Measurements from ENCODE around the gene NETO2.
"Not testable (repeated sequence)": the region's sequence is repeated elsewhere in the genome, so short reads cannot be mapped to it uniquely, and the experiment has no call there.

NETO2 gene

DNA sequence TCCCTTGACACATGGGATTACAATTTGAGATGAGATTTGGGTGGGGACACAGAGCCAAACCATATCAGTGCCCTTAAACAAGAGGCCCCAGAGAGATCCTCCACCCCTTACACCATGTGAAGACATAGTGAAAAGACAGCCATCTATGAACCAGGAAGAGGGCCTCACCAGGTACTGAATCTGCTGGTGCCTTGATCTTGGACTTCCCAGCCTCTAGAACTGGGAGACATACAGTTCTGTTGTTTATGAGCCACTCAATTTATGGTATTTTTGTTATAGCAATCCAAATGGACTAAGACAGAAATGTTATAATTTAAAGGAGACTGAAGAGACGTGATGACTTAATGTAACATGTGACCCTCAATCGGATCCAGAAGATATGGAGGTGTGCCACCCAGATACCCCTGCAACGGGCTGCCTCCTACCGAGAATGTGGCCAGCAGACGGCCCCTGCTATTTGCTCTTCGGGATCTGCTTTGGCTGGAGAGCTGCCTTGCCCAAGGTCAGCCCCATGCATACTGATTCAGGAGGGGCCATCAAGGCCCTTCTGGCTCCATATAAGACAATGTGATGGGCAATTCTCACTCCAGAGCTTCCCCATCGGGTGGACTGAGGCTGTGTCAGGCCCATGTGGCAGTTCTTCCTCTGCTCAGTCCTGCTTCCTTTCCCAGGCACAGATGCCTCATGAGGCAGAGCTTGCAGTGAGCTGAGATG, 80.6 kb downstream of the NETO2 start:
- DNase-seq: no peak

DNA sequence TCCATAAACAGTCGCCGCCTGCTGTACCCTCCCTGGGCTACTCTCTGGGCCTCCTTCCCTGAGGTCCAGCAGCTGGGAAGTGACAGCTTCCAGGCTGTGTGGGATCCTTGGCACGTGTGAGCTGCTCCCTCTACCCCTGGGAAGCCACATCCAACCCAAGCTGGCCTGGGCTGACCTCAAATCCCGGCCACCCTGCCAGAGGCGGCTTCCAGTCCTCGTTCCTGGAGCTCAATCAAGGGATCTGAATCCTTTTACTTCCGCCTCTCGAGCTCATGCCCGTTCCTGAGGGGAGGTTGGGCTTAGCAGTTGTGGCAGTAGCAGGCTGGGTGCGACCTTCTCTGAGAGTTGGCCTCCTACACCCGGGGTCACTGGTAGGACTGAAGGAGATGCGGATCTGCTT, 82.5 kb downstream of the NETO2 start:
- DNase-seq: no peak

DNA sequence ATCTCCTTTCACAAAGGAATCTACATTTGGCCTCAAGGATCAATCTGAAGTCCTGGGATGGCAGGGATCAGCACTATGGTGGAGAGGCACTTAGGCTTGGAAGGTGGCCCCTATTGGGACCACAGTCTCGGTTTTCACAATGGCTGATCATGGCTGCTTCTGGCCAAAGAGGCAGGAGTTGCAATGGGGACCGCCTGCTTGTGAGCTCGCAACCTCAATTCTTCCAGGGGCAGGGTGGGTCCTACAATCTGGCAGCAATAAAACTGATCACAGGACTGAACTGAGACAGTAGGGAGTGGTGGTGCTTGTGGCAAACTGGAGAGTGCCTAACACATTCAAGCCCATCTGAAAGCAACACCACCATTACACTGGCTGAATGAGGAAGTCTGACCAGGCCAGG, 83.1 kb downstream of the NETO2 start:
- DNase-seq: no peak

DNA sequence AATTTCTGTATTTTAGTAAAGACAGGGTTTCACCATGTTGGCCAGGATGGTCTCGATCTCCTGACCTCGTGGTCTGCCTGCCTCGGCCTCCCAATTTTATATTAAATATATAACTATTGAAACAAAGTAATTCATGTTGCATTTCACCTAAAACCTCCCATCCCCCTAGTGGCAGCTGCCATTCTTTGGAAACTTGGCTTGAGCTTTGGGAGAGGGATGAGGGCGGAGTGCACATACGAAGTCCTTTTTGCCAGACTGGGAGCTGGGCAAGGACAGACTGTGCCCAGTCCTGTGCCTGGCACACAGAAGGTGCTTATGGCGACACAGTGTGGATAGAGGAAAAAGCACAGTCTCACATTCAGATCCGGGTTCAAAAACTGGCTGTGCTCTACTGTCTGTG, 83.8 kb downstream of the NETO2 start:
- DNase-seq: no peak

DNA sequence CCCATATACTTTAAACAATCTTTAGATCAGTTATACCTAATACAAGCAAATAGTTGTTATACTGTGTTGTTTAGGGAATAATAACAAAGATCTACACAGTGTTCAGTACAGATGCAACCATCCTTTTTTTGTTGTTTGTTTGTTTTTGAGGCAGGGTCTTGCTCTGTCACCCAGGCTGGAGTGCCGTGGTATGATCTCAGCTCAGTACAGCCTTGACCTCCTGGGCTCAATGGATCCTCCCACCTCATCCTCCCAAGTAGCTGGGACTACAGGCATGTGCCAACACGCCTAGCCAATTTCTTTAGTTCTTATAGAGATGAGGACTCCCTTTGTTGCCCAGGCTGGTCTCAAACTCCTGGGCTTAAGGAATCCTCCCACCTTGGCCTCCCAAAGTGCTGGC, 84.6 kb downstream of the NETO2 start:
- not testable (repeated sequence) for DNase-seq

DNA sequence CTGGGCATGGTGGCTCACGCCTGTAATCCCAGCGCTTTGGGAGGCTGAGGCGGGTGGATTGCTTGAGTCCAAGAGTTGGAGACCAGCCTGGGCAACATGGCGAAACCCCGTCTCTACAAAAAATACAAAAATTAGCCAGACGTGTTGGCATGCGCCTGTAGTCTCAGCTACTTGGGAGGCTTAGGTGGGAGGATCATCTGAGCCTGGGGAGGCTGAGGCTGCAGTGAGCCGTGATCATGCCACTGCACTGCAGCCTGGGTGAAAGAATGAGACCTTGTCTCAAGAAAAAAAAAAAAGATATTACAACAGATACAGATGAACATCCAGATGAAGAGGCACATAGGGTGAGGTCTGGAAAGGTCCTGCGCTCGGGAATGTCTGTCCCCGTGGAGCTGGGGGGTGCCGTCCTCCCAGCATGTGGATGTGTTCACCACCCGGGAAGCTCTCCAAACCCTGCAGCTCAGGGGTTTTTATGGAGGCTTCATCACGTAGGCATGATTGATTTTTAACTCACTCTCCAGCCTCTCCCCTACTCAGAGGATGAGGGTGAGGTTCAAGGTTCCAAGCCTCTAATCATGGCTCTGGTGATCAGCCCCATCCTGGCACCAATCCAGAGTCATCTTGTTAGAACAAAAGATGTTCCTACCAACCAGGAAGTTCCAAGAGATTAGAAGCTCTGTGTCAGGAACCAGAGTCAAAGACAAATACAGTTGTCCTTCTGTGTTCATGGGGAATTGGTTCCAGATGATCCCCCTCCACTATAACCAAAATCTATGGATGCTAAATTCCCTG, 85.3 kb downstream of the NETO2 start:
- DNase-seq: no peak

DNA sequence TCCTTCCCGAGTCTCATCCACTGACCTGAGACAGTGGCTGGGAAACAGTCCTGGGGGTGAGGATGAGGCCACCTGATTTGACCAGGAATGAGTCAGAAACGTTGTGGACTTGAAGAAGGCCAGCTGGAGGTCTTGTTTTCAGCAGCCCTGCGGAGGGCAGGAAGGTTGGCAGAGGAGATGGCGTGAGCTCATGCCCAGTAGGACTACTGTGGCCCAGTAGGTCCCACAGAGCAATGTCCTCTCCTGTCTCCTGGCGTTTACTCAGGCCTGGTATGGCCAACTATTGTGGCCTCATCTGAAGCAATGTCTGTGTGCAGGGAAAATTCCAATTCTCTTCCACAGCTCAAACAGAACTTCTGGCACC, 86.1 kb downstream of the NETO2 start:
- no peak for DNase-seq

DNA sequence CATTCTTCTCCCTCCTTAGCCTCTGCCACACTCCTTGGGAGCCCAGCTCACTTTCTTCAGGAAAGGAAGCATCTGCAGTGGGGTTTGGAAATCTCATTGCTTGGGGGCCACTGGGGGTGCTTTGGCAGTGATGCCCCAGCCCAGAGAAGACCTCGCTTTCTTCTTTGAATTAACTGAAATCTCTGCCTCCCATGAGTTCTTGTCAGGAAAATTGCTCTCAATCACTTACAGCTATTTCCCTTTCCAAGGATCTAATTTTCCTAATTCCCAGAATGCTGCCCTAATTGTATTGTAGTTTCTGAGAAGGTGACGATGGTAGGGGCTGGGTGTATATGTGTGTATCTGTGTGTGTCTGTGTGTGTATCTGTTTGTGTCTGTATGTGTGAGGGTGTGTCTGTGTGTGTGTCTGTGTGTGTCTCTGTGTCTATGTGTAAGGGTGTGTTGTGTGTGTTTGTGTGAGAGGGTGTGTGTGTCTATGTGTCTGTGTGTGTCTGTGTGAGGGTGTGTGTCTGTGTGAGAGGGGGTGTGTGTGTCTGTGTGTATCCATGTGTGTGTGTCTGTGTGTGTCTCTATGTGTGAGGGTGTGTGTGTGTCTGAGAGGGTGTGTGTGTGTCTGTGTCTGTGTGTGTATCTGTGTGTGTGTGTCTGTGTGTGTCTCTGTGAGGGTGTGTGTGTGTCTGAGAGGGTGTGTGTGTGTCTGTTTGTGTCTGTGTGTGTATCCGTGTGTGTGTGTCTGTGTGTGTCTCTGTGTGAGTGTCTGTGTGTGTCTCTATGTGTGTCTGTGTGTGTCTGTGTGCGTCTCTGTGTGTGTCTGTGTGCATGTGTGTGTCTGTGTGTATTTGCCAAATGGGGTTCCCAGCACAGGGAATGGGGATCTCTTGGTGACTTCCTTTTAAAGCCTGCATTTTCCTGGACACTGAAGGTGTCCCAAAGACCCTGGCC, 86.8 kb downstream of the NETO2 start:
- no peak for DNase-seq

DNA sequence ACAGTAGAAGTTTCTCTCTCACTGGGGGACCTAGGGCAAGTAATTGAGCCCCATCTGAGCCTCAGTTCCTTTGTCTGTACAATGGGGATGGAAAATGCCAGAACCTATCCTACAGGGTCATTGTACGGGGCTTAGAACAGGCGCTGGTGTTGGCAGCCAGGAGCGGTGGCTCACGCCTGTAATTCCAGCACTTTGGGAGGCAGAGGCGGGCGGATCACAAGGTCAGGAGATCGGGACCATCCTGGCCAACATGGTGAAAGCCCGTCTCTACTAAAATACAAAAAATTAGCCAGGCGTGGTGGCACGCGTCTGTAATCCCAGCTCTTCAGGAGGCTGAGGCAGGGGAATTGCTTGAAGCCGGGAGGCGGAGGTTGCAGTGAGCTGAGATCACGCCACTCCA, 87.7 kb downstream of the NETO2 start:
- not testable (repeated sequence) for DNase-seq

DNA sequence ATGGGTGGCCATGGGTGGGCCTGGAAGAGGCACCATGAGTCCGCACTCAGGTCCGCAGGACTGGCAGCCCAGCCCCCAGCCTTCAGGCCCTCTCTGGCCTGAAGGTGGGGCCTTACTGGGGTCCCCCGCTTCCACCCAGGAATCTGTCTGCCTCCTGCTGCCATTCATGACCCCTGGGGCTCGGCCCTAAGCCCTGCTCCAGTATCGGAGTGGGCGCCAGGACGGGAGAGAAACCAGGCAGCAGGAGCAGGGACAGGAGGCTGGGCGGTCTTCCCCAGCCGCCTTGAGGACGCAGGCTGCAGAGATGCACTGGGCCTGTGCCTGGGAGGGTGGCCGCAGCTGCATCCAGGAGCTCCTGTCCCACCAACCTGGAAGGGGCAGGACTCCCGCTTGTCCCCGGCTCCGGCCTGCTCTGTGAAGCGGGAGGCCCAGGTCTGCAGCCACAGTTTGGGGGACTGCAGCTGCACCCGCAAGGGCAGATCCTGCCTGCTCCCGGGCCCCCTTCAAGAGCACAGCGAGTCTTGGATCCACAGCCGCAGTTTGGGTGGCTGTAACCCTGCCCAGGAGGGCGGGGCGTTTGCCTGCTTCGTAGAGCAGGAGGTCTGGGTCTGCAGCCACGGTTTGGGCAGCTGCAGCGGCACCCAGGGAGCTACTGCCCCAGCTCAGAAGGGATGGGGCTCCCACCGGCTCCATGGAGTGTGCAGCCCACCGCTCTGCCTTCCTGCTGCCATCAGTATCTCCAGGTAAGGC, 88.4 kb downstream of the NETO2 start:
- DNase-seq: no peak

DNA sequence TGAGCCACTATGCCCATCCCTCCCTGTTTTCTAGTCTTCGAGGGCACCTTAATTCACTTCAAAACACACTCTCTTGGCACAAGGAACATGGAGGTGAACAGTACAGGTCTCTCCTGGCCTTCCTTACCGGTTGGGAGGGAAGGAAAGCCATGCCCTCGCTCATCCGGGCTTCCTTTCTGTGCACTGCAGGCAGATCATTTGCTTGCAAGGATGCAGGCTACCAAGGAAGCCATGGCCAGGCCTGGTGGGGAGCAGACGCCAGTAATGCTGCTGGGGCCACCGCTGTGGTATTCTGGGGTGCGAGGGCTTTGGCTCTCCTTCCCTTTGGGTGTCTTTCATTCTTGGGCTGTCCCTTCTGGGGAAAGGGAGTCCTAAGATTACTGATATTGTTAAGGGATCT, 89.4 kb downstream of the NETO2 start:
- DNase-seq: no peak

DNA sequence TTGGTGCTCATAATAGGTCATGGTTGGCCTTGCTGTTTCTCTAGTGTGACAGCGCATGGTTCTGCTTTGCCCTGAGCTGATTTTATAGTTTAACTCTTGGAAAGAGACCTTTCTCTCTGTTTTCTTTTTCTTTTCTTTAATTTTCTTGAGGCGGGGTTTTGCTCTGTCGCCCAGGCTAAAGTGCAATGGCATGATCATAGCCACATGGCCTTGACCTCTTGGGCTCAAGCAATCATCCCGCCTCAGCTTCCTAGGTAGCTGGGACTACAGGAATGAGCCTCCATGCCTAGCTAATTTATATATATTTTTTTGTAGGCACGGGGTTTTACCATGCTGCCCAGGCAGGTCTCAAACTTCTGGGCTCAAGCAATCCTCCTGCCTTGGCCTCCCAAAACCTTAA, 89.8 kb downstream of the NETO2 start:
- DNase-seq: no peak

DNA sequence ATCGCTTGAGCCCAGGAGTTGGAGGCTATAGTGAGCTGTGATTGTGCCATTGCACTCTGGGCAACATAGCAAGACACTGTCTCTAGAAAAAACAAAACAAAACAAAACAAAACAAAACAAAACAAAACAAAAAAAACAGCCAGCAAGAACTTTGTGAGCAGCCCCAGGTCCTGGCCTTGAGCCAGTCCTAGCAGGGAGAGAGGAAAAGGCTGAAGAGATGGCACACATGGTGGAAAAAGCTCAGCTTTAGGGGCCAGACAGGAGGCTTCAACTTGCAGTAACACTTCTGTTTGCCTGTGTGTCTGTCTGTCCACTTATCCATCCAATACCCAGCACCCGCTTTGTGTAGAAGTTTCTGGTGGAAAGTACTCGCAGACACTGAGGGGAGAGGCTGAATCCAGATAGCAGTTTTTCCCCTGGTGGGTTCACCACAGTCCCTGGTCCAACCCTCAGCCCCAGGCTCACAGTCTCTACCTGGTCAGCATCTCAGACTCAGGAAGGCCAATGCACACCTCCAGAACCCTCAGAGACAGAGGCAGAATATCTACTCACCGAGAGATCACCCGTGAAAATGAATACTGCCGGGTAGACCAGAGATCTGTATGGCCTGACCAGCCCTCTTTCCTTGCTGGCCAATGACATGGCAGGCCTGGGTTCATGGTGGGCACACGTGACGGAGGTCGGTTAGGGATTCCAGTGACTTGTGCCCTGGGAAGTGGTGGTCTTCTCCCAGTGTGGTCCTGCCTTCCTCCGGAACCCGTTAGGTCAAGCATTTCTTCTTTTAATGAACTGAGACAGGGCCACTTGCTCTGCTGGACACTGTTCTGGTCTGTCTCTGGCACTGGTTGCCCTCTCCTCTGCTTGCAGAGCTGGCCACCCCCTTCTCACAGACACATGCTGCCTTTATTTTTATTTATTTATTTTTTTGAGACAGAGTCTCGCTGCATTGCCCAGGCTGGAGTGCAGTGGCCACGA, 90.8 kb downstream of the NETO2 start:
- DNase-seq: no peak

DNA sequence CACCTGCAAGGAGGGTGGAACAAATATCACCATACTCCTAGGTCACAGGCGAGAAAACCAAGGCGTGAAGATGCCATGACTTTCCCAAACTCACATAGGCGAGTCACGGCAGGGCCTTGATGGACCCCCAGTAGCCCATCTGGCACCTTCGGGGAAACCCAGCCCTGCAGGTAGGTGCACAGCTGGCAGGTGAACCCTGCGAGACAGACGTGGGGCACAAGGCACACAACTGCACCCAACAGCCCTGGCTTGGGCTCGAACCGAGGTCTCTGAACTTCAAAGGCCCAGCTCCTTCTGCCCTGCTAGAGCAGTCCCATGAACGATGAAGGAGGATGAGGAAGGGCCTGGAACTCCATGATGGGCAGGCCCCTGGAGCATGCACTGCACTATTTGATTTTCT, 92.7 kb downstream of the NETO2 start:
- no peak for DNase-seq

DNA sequence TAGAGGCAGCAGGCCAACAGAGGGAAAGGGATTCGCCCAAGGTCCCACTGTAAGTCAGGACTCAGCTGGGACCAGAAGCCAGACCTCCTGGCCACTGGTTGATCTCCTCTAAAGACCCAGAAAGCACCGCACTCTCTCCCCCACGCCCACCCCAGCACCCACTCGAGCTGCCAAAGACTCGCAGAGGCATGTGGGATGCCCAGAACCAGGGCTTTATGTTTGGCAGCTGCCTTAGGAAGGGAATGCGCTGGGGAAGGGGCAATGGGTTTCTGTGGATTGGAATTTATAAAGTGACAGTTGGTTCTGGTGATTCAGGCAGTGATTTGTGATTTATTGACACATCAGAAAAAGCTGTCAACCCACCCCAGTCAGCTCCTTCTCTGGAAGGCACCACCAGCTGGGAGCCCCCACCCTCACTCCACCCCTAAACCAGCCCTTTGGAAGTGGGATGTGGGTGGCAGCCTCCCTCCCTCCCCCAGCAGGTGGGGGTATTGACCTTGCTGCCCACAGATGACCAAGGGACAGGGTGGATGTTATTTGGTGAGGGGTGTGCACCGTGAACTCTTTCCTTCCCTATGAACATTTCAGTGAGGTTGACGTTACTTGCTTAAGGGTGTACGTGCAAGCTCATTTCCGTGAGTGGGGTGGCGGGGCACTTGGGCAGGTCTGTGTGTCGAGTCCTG, 93.7 kb downstream of the NETO2 start:
- DNase-seq: no peak

DNA sequence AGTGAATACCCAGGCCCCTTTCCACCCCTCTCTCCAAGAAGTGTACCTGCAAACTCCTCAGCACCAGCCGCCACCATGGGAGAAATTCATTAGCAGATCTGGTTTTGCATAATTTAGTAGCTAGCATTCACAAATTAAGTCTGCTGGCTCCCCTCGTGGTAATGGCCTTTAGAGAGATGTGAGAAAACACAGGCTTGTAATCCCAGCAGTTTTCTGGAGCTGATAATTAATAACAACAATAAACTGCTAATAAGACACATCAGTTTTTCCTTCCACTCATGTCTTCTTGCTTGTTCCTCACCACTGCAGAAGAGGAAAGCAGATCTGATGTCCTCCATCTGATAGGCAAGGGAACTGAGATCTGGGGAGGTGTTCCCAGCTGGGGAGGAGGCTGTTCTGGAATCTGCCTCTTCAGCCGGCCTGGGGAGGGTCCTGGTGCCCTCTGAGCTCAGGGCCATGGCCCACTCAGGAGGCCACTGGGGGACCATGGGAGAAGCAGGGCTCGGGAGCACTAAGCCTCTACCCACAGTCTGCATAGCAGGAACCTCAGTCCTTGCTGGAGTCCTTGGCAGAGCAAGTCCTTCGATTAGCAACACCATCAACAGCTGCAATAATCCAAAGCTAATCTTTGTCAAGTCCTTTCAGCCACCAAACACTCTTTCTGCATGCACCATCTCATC, 96.1 kb downstream of the NETO2 start:
- DNase-seq: no peak

DNA sequence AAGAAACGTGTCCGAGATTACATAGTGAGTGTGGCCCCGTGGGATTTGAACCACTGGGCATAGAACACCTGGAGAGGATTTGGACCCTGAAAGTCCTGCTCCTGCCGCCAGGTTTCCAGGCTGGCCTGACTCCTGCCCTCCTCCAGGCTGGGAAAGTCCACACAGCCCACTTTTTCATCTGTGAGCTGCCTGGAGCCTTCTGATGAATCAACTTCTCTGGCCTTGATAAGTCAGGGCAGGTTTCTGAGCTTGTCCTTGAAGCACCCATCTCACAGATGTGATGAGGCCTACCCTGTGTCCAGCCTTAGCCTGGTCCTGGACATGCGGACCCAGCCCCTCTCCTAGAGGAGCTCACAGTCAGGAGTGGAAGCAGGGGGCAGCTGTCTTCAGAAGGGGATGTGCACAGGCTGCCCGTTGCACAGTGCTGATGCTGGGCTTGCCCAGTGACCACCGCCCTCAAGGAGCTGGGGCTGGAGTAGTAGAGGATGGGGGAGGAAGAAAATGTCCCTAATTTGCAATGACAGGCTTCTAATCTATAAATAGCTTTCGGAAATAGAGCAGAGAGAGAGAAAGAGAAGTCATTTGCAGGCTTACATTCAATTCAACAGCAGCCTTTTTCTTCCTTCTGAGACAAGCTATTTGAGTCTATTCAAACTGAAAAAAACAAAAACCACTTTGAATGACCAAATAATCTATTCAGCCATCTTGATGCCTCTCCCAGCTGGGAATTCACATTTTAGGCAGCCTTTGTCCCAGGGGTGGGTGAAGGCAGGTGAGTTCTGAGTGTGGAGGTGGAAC, 96.8 kb downstream of the NETO2 start:
- DNase-seq: no peak

DNA sequence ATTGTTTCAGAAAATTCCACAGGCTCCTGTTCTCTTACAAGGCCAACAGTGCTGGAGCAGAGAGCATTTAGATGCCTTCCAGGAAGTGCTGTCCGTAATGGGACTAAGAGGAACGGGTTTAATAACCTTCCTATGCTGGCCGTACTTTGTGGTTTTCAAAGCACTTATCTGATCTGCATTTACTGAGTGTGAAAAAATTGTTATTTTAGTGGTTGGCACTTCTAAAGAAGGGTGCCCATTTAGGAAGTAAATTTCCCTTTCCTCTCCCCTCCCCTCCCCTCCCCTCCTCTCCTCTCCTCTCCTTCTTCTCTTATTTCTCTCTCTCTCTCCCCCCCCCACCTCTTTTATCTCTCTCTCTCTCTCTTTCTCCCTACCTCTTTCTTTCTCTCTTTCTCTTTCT, 98.3 kb downstream of the NETO2 start:
- peak; percentile 30 for DNase-seq

DNA sequence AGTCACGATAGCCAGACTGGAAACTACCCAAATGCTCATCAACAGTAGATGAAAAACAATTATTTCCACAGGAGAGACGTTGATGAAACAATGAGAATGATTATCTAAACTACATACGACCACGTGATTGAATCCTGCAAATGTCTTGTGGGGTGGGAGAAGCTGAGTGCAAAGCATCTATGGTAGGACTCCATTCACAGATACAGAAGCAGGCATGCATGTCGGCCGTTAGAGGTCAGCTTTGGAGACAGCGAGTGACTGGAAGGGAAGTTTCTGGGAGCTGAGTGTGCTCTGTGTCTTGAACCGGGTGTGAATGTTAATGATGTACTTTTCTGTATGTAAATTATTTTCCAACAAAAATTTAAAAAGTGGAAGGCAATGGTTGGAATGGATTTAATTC, 98.7 kb downstream of the NETO2 start:
- no peak for DNase-seq

Measured in activated CD4-positive, alpha-beta T cell treated with anti-CD3 and anti-CD28 coated beads, Interleukin-2, Interleukin-6, amounts not matched to agents 100 ng/mL and 50 ng/mL, durations not matched to agents 16 hours and 8 hours (primary cell).